Stimulated activated CD4-positive, alpha-beta T cell treated with anti-CD3 and anti-CD28 coated beads, Interleukin-12 subunit alpha, Interleukin-12 subunit beta, amount 100 ng/mL, for 4 hours (primary cell): ENCODE results near the gene DENND2A.

Experiments used
- DNase-seq: peaks from one replicate; pipeline ENCODE4 v3.0.0-alpha.2; 2020

DENND2A gene

GRCh38 chr7:140611641-140612040 lies 29.0 kb downstream of the DENND2A start:
- no peak for DNase-seq

DNA sequence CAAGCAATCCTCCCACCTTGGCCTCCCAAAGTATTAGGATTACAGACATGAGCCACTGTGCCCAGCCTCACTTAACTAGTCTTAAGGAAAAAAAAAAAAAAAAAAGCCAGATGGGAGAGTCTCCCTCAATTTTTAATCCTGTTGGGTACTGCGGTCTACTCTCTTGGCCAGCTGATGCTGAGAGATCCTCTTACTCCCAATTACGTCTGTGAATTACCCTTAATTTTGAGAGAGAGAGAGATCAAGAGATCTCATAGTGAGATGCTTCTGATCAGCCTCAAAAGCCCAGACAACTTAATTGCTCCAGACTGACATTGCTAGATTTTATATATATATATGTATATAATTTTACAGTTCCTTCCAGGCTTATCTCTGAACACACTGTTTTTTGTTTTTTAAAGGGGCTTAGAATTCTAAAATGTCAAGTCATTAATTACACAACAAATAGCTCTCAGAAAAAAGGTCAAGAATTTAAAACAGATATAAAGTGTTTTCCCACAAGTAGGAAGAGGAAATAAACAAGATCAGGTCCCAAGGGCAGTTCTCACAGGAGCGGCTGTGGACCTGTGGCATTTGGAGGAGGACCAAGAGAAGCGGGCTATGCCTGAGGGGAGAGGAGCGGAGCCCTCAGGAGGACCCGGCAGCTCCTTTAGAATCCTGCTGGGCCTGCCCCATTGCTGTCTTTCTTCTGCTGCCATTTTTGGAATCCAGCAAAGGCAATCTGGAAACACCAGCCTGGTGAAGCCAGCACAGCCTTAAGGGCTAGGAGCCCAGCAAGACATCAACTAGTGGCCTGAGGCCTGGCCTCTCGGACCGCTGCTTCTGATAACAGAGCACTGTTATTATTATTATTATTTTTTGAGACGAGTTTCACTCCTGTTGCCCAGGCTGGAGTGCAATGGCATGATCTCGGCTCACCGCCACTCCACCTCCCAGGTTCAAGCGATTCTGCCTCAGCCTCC lies 30.1 kb downstream of the DENND2A start:
- DNase-seq = no peak

DNA sequence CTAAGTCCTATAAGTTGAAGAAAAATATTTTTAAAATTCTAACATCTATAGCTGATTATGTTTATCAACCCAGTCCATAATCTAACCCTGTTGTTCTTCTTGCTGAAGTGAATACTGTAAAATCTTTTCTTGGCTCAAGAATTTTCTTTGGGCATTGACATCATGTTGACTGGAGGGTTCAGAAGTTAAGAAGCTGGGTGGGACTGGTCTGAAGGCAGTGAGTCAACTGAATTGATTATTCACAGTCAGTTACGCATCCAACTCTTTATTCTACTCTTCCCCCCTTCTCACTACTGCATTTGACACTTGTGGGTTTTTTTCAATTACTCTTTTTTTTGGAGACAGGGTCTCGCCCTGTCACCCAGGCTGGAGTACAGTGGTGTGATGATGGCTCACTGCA lies 31.0 kb downstream of the DENND2A start:
- DNase-seq = no peak

GRCh38 chr7:140607441-140607989 lies 33.1 kb downstream of the DENND2A start:
- DNase-seq = no peak

DNA sequence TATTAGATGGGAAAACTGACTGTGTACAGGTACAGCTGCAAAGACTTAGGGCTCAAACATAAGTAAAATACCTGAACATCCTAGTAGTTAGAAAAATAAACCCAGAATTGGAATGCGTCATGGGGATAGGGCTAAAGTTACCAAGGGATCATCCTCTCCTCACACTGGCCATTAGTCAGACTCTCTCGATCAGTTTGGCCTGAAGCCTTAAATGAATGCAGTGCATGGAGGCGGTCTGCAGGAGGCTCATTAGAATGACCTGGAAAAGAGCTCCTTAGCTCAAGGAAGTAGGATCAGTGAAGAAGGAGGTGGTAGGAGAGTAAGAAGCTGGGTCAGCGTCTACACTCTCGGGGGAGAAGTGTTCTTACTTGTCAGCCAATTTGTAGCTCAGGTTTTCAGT lies 35.3 kb downstream of the DENND2A start:
- DNase-seq = no peak

DNA sequence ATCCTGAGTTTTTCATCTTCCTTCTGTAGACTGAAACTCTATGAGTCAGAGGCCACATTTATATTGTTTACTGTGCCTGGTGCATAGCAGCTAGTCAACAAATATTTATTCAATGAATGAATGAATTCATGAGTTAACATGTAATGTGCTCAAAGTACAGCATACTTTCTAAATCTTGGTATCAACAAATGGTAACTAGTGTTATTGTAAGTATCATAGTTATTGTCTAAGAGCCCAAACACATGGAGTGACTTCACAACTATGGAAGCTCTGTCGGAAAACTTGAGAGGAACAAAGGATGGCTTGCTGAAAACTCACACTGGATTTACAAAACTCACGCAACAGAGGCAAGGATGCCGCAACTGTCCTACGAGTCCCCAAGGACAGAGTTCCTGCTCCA lies 35.9 kb downstream of the DENND2A start:
- DNase-seq = no peak

DNA sequence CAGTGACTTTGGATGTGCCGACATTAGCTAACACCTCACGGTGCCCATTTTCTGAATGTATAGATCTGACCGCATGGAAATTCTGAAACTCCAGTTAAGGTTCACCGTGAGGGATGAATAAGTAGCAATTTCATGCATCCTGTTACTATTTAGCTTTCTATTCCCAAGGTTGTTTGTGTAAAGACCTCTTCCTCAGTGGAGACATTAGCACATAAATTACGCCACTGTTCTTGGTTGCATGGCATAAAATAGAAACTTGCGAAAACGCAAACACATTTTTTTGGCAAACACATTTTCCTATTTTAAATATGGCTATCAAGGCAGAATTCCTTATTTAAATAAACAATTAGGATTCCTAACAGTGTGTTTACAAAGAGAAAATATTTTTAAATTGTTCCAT lies 36.5 kb downstream of the DENND2A start:
- no peak for DNase-seq

DNA sequence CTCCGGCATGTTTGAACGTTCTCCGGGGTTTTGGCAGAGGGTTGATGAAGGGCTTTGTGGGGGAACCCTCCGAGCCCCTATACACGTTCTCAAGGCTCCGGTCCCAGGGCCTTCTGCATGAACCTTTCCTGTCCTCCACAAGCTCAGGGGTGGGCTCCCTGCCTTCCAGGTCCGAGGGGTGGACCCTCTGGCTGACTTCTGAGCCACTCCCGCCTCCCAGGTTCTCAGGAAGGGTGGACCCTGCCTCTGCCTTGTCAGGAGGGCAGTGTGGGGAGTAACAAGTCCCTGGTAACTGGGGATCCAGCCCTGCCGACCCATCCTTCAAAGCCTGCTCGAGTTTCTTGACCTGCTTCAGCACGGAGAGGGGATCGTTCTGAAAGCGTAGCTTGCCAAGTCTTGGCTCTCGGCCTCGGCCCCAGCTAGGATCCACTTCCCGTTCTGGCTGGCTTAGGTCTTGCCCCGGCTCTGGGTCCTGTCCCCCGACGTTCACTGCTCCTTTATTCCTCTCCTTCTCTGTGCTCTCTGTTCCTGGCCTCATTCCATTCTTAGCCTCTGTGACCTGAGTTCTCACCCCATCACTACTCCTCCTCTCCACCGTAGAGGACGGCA lies 38.9 kb downstream of the DENND2A start:
- no peak for DNase-seq

DNA sequence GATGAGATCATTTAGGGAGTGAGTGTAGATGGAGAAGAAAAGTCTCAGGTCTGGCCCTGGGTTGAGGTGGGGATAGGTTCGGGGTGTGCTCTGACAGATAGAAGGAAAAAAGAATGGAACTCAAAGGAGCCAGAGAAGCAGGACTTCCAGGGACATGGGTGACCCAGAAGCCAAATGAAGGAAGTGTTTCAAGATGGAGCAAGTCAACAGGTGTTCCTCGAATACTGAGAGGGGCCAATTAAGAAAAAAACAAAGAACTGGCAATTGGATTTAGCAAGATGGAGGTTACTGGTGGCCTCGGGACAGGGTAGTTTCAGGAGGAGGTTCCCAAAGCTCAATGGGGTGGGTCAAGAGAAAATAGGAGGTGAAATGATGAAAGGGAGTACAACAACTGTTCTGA lies 40.3 kb downstream of the DENND2A start:
- DNase-seq = no peak

GRCh38 chr7:140597428-140597949 lies 43.1 kb downstream of the DENND2A start:
- DNase-seq = no peak

GRCh38 chr7:140596519-140597427 lies 43.8 kb downstream of the DENND2A start:
- no peak for DNase-seq

- DNase-seq = no peak
These were observed 45.0 kb downstream of the DENND2A start for GRCh38 chr7:140595468-140596092.

- DNase-seq = no peak
These were observed 46.4 kb downstream of the DENND2A start for GRCh38 chr7:140594131-140594691.

DNA sequence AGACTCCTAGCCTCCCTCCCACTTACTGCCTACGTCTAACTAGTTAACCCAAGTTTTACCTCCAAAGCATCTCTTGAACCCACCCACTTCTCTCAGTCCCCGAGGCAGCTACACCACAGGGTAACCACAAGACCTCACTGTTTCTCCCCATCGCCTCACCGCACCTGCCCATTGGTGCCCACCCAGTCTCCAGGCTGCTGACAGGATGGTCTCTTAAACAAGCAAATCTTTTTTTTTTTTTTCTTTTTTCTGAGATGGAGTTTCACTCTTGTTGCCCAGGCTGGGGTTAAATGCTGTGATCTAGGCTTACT lies 47.0 kb downstream of the DENND2A start:
- DNase-seq = no peak

- DNase-seq = no peak
These were observed 47.5 kb downstream of the DENND2A start for GRCh38 chr7:140592964-140593671.

GRCh38 chr7:140591180-140591902 lies 49.3 kb downstream of the DENND2A start:
- DNase-seq = no peak

DNA sequence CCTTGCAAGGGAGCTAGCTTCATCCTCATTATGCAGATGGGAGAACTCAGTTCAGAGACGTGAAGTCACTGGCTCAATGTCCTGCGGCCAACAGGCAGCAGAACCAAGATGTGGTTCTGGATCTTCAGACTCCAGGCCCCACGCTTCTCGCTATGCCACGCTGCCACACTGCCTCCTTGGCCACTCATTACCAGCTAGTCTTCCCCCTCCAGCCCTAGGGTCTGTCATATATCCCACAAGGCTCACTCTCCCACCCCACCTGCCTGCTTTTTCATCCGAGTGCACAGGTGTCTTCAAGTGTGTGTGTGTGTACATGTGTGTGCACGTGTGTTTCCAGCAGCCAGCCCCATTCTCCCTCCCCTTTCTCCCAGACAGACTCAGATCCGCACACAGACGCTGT lies 53.4 kb downstream of the DENND2A start:
- DNase-seq = no peak

DNA sequence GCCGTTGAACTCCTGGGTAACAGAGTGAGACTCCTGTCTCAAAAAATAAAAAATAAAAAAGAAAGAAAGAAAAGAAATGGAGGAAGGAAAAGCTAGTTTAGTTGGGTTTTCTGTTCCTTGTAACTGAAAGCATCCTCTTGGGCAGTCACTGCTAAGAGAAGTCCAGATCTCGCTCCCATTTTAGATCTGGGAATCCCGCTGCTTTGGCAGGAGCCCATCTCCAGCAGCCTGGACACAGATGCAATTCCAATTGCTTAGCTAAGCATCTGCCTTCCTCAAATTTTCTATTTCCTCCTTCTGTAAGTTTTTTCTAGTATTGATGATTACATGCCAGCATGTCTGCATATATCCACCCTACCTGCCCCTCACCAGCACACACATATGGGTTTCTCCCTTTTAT lies 54.1 kb downstream of the DENND2A start:
- no peak for DNase-seq

GRCh38 chr7:140585333-140585732 lies 55.3 kb downstream of the DENND2A start:
- DNase-seq = no peak

GRCh38 chr7:140584195-140584851 lies 56.3 kb downstream of the DENND2A start:
- DNase-seq = no peak
